Adrenal gland (tissue), 5 donors: ENCODE data around the gene SVBP.

Experiments
- CTCF ChIP-seq, 6 experiments: fragments of 450-650 bp in 4 of 6; fragments of 200-600 bp in 2 of 6; sonication (generic) in 1 of 6; IDR thresholded peaks; 1 replicate in 5 of 6; 2 replicates in 1 of 6; pipeline versions ENCODE4 v1.5.1 to v1.8.0; 2016 to 2021; ENCODE audit warnings: antibody characterized with exemption in 6 of 6, mild to moderate bottlenecking in 2 of 6, moderate library complexity in 1 of 6
- POLR2A ChIP-seq, 2 donors: fragments of 450-650 bp; IDR thresholded peaks; one replicate each; pipeline ENCODE4 v1.6.1; 2017; ENCODE audit warnings: antibody characterized with exemption in 2 of 2, mild to moderate bottlenecking in 2 of 2, moderate library complexity in 1 of 2
- donor health status: DM: no; HTN: no; CAD: no.

- TF ChIP-seq POLR2A (IDR thresholded peaks at IDR 0.05) (no peak), CTCF (IDR thresholded peaks at IDR 0.05) (no peak)
Measured at GRCh38 chr1:42849944-42850343, 32.7 kb upstream of the SVBP start.
